Colonic mucosa (tissue), 4 donors: ENCODE measurements around the gene PFDN1. TPM values are rescaled to one million over a fixed set of nuclear protein-coding genes. Genes with fewer than 3 reads are reported as not detected.

Experiments
- DNase-seq: peaks from one replicate; pipeline ENCODE4 v3.0.0-alpha.2; 2020
- H3K27ac ChIP-seq: fragments of 200-600 bp; one replicate; pipeline ENCODE4 v1.8.0; 2021
- H3K27me3 ChIP-seq: fragments of 200-600 bp; one replicate; pipeline ENCODE4 v1.8.0; 2021
- H3K36me3 ChIP-seq: fragments of 200-600 bp; one replicate; pipeline ENCODE4 v1.8.0; 2021
- H3K4me1 ChIP-seq: fragments of 200-600 bp; one replicate; pipeline ENCODE4 v1.8.0; 2021; ENCODE audit warnings: mild to moderate bottlenecking
- H3K4me3 ChIP-seq: fragments of 200-600 bp; one replicate; pipeline ENCODE4 v1.8.0; 2021
- H3K9ac ChIP-seq, 2 donors: one replicate each; pipeline ENCODE4 v1.7.0; 2013; ENCODE audit warnings: control low read depth in 2 of 2, low read depth in 2 of 2, low read length in 2 of 2
- H3K9me3 ChIP-seq: fragments of 200-600 bp; one replicate; pipeline ENCODE4 v1.8.0; 2021
- intact Hi-C: fragments of 100-400 bp; cut with DNase I; formaldehyde crosslinking; loops from one replicate; pipeline ENCODE4 v1.14.1; 2022
- total RNA-seq, 2 donors: library from RNA; stranded (reverse); fragmentation: NEBNext Ultra II Directional in 1 of 2; extraction: Animal tissue kit (Norgen Biotek cat#: 25700) in 1 of 2; gene quantifications; one replicate each; pipeline ENCODE4 v1.2.1, GENCODE V29; 2021
- TF ChIP-seq, protein P1 (sequence below): fragments of 200-600 bp; IDR thresholded peaks from one replicate; pipeline ENCODE4 v1.8.0; 2022; ENCODE audit warnings: antibody characterized with exemption, mild to moderate bottlenecking
- donor health status: healthy.
- donor health status: DM: no; HTN: no; CAD: no.
- donor health status: DM: no; HTN: no; CAD: no.

The PFDN1 gene
- total RNA-seq, 2 donors from 2014 or later: 41.2 to 41.4 TPM

DNA sequence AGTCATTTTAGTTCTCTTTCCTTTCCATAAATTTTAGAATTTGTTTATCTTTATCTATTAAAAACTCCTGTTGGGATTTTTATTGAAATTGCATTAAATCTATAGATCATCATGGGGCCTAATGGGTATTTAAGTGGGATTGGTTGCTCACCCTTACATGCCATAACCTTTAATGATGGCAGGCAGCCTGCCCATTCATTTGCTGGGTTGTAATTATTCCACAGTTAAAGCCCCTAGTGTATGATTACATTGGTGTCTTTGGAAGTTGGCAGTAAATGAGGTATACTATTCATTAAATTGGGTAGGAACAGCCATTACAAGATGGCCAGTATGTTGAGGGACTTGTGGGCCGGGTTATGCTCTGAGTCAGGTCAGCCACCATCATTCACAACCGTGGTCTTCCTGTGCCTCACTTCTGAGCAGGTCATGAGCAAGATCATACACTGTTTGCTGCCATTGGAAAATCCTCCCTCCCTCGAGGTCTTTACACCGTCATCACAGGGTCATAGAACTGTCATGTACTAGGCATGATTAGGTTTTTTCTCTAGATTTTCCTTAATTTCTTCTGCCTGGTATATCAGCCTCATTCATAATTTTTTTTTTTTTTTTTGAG lies 68.4 kb downstream of the PFDN1 start:
- no peak overlapping the region for H3K27ac ChIP-seq
- no peak for DNase-seq
- no peak overlapping the region for H3K4me3 ChIP-seq
- no peak overlapping the region for H3K9ac ChIP-seq
- no peaks in the 10 kb centered on the region for H3K4me1 ChIP-seq
- intact Hi-C loops: no loop called here
- H3K27me3 ChIP-seq: no peaks in the 10 kb centered on the region
- no peaks in the 10 kb centered on the region for H3K36me3 ChIP-seq
- TF ChIP-seq, protein P1, sequence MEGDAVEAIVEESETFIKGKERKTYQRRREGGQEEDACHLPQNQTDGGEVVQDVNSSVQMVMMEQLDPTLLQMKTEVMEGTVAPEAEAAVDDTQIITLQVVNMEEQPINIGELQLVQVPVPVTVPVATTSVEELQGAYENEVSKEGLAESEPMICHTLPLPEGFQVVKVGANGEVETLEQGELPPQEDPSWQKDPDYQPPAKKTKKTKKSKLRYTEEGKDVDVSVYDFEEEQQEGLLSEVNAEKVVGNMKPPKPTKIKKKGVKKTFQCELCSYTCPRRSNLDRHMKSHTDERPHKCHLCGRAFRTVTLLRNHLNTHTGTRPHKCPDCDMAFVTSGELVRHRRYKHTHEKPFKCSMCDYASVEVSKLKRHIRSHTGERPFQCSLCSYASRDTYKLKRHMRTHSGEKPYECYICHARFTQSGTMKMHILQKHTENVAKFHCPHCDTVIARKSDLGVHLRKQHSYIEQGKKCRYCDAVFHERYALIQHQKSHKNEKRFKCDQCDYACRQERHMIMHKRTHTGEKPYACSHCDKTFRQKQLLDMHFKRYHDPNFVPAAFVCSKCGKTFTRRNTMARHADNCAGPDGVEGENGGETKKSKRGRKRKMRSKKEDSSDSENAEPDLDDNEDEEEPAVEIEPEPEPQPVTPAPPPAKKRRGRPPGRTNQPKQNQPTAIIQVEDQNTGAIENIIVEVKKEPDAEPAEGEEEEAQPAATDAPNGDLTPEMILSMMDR: no peak
- no peaks in the 10 kb centered on the region for H3K9me3 ChIP-seq

DNA sequence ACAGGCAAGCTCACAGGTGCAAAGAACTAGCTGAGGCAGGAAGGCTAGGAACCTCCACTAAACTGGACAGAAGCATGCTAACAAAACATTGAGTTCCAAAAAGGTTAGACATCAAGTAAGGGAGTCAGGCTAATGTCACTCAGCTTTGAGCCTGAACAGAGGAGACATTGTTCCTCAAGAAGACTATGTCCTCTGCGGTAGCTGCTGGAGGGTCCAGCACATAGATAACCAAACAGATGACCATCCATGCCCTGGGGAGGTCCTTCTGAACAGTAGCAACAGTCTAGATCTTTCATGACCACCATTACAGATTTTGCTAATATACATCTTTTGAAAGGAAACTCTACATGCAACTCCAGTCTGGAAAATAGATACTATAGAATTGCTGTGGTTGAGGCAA lies 70.2 kb downstream of the PFDN1 start:
- no peaks in the 10 kb centered on the region for H3K36me3 ChIP-seq
- no peak overlapping the region for H3K27ac ChIP-seq
- TF ChIP-seq, protein P1: no peak
- no peaks in the 10 kb centered on the region for H3K27me3 ChIP-seq
- H3K4me3 ChIP-seq: no peak overlapping the region
- DNase-seq: no peak
- no peaks in the 10 kb centered on the region for H3K9me3 ChIP-seq
- H3K9ac ChIP-seq: no peak overlapping the region
- peaks cover 5% of the 10 kb centered on the region for H3K4me1 ChIP-seq
- intact Hi-C loops: no loop called here

DNA sequence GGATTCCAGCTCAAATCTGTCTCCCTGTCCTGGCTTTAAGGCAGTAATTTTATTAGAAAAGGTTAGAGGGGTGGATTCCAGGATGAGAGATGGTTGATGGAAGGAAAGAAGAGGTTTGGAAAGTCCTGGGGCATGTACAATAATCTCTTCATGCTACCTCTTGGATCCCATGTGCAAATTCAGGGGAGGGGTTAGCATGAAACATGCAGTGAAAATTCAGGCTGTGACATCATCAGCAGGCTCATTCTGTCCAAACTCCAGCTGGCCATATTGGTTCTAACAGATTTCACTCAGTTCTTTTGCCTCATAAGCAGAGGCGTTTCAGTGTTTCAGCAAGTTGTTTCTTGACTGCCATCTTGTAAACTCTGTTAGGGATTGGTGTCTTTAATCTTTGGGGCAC lies 72.5 kb downstream of the PFDN1 start:
- no peak overlapping the region for H3K4me3 ChIP-seq
- intact Hi-C loops: no loop called here
- TF ChIP-seq, protein P1: no peak
- no peaks in the 10 kb centered on the region for H3K9me3 ChIP-seq
- no peak for DNase-seq
- H3K27me3 ChIP-seq: no peaks in the 10 kb centered on the region
- peaks cover 9% of the 10 kb centered on the region for H3K4me1 ChIP-seq
- H3K9ac ChIP-seq: no peak overlapping the region
- no peaks in the 10 kb centered on the region for H3K36me3 ChIP-seq
- no peak overlapping the region for H3K27ac ChIP-seq

DNA sequence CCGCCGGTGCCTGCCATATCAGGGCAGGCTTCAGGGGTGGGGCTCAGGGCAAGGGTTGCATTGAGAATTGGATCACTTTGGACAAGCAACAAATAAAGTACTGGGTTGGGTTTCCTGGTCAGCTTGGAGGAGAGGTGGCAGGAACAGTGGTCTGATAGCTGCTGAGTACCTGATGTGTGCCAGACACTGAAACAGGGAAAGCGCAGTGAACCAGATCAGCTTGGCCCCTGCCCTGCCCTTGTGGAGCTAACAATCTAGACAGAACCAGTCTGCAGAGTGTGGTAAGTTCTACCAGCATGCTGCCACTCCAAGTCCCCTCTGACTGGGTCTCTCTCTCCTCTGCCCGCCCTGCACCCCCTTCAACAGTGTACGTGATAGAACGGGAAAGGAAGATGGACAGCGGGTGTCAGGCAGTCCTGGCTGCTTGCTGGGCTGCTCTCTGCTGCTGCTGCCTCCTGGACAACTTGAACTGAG lies 74.5 kb downstream of the PFDN1 start:
- intact Hi-C loops: no loop called here
- Histone ChIP-seq H3K9me3 (no peaks in the 10 kb centered on the region), H3K27ac (peak overlapping the region; percentile 83), H3K4me1 (peaks cover 9% of the 10 kb centered on the region), H3K27me3 (no peaks in the 10 kb centered on the region), H3K4me3 (peak overlapping the region; percentile 7), H3K9ac (peak overlapping the region; percentile 54 to 71), H3K36me3 (no peaks in the 10 kb centered on the region)
- TF ChIP-seq, protein P1: no peak
- peak; percentile 81 for DNase-seq

DNA sequence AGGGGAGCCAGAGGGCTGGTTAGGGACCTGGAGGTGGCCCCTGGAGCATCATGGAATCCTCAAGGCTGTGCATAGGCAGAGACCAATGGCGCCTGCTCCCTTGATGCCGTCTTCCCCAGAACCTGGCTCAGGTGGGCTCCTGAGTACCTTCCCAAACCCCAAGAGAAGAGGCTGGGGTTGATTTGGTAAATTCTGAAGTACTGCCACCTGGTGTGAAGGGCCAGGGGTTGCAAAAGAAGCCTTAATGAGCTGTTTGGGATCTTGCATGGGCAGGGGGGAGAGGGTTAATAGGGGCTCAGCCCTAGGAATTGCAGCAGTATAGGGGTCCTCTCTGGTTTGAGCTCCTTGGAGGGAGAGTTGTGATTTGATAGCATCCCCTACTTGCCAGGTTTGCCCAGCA lies 75.9 kb downstream of the PFDN1 start:
- H3K27ac ChIP-seq: peak overlapping the region; percentile 83
- TF ChIP-seq, protein P1: no peak

More for the DNA sequence above, 75.9 kb downstream of the PFDN1 start:
- no peak for DNase-seq
- Histone ChIP-seq H3K9ac (peak overlapping the region in 1 of 2 donors; percentile 56), H3K36me3 (no peaks in the 10 kb centered on the region), H3K9me3 (no peaks in the 10 kb centered on the region), H3K4me3 (no peak overlapping the region), H3K27me3 (no peaks in the 10 kb centered on the region), H3K4me1 (peaks cover 17% of the 10 kb centered on the region)
- intact Hi-C loops: no loop called here
